Stimulated activated CD8-positive, alpha-beta memory T cell treated with anti-CD3 and anti-CD28 coated beads, Interleukin-7, amount 100 ng/mL, for 24 hours (primary cell): Measurements from ENCODE around the gene EFS.

Experiments used
- DNase-seq: peaks from one replicate; pipeline ENCODE4 v3.0.0-alpha.2; 2020; ENCODE audit warnings: low read depth

EFS gene

DNA sequence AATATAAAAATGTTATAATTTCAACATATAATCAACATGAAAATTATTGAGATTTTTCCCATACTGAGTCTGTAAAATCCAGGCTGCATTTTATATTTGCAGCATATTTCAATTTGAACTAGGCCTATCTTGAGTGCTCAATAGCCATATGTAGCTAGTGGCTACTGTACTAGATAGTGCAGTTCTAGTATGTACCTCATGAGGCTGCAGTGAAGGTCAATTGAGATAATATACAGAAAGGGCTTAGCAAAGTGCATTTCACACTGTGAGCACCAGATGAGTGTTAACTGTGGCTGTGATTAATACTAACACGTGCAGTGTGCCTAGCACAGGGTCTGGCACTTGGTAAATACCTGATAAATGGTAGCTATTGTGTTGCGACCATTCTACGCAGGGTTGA lies 6.9 kb downstream of the EFS start:
- DNase-seq = no peak

GRCh38 chr14:23357261-23357660 lies 7.7 kb downstream of the EFS start:
- no peak for DNase-seq

DNA sequence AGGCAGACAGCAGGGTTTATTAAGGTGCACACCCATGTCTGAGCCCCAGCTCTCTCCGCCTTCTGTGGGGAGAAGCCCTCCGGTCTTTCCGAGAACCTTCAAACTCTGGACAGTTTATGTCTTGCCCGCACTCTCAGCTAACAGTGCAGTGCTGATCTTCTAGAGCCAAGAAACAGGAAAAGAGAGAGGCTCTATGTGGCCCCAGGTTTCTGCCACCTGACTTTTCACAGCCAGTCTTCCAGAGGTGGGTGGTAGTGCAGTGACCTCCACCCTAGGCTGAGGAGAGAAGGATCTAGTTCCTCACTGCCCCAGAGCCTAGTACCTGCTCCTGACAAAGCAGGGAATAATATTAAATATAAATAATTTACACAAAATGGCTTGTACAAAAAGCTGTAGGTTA lies 8.3 kb downstream of the EFS start:
- no peak for DNase-seq

- no peak for DNase-seq
These were observed 9.0 kb downstream of the EFS start for GRCh38 chr14:23355871-23356435.

- DNase-seq = no peak
These were observed 10.0 kb downstream of the EFS start for GRCh38 chr14:23354990-23355389.

- no peak for DNase-seq
These were observed 11.6 kb downstream of the EFS start for GRCh38 chr14:23353433-23353780.

DNA sequence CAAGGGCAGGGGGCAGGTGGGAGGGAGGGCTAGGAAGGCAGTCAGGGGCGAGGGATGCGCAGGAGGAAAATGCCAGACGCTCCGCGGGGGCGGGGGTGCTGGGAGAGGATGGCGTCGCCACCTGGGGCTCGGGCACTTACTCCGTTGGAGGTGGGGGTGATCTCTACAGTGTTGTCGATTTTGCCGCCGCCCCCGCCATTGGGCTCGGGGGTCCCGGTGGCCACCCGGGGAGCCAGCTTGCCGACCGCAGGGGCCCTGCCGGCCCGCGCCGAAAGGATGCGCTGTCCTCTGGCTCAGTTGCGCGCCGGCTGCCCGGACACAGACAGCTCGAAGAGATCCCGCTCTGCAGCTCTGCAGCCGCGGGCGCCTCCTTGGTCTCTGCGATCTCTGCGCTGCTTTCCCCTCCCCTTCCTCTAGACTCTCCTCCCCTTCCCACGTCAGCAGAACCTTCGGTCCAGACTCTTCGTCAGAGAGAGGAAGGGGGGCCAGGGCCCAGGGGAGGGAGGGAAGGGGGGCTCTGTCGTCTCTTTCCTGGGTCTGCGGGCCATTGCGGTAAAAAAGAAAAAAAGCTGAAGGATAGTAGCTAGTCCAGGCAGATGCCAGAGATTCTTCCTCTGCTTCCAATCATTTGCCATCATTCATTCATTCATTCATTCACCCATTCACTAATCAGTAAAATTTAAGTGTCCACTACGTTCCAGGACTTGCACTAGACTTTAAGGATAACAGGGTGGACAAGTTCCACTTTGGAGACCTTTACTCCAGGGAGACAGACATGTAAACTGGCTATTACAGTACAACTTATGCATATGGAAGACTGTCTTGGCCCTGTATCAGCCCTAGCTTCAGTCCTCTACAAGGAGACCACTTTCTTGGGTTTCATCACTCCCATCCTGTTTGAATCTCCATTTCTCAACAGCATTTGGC lies 12.2 kb downstream of the EFS start, which contains the start of gene SLC22A17:
SLC22A17 (minus strand) TSS at position 382 of the 927 bp plus-strand sequence.
- DNase-seq = peak; percentile 10

DNA sequence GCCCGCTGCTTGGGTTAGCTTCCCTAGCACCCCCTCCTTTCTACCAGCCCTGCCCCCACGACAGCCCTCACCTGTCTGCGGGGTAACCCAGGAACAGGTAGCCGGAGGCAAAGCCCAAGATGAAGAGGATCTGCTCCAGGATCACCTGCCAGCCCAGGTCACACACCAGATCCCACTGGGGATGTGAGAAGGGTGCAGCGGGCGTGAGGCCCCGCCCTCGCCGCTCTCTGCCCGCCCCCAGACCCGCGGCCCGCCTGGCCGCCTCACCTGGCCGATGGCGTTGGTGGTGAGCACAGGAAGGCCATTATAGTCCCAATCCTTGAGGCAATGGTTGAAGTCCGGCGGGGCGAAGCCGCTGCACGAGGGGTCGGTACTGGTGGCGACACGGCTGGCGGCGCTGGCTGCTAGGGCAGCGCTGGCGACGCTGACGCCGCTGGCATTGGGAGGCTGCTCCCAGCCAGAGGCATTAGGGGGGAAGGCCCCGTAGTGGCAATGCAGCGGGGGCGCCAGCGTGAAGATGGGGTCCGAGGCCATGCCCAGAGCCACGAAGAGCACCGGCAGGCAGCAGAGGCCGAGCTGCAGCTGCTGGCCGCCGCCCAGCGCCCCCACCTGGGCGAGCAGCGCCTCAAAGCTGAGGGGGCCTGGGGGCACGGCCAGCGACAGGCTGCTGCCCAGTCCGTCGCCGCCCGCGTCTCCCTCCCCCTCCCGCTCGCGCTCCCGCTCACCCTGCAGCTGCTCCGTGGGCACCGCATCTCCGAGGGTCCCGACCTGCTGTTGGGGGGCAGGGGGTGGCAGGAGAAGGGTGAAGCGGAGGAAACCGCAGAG lies 13.1 kb downstream of the EFS start:
- DNase-seq = no peak

- DNase-seq = no peak
These were observed 15.7 kb downstream of the EFS start for GRCh38 chr14:23349156-23349845.

- DNase-seq = no peak
These were observed 16.7 kb downstream of the EFS start for GRCh38 chr14:23348297-23348655.

DNA sequence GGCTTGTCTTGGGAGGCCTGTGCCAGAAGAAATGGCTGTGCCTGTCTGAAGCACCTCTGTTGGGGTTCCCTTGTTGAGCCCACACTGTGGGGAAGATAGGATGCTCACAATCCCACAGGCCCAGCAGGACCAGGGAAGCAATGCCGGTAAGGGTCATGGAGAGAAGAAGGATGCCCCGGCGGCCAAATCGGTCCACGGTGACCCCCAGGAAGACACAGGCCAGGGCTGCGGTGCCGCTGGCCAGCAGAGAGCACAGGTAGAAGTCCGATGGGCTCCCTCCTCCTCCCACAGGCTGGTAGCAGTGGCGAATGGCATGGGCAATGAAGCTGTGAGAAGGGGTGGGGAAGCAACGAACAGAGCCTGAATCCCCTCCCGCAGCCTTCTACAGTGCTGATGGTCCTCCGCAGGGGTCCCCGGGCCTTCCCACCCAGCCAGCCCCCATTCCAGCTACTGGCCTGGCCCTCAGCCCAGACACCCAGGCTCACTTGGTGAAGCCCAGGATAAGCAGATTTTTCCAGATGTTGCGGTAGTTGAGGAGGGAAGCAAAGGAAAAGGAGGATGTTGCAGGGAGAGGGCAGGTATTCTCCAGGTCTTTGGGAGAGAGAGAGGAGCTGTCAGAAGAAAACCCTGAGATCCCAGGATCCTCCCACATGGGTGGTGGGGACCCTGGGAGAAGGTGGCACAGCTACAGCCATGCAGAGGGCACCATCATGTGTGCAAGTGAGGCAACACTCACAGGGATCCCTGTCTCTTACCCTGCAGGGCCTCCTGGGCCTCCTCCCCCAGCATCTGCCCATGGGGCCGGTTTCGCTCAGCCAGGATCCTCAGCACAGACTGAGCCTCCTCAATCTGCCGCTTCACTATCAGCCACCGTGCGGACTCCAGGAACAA lies 17.3 kb downstream of the EFS start:
- no peak for DNase-seq

- DNase-seq = no peak
These were observed 18.1 kb downstream of the EFS start for GRCh38 chr14:23346693-23347405.

GRCh38 chr14:23345987-23346692 lies 18.8 kb downstream of the EFS start:
- no peak for DNase-seq

GRCh38 chr14:23344481-23344880 lies 20.5 kb downstream of the EFS start:
- DNase-seq = no peak

DNA sequence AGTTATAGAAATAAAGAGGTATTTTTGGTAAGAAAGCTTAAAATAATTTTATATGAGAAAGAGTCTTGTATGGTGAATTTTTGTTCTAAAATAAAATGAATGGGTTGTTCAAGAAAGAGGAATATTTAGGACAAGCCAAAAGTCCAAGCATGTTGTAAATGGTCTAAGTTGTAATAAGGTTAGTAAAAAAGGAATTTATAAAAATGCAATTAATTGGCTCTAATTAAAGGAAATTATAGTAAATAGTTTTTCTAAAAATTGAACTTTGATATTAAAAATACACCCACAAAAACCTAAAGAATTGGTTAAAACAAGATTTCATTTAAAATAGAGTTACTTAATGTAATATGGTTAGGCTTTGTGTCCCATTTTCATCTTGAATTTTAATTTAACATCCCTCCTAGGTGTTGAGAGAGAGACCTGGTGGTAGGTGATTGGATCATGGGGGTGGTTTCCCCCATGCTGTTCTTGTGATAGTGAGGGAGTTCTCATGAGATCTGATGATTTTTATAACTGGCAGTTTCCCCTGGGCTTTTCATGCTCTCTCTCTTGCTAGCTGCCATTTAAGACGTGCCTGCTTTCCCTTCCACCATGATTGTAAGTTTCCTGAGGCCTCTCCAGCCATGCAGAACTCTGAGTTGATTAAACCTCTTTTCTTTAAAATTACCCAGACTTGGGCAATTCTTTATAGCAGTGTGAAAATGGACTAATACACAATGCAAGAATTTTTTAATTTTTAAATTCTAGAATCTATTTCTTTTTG lies 25.3 kb downstream of the EFS start:
- DNase-seq = no peak

GRCh38 chr14:23335623-23336022 lies 29.3 kb downstream of the EFS start:
- DNase-seq = no peak

GRCh38 chr14:23327947-23328744 lies 36.8 kb downstream of the EFS start:
- peak; percentile 45 for DNase-seq
